HG03565 (cell line): ENCODE measurements around the gene AGPS.
"Not testable (repeated sequence)": the region's sequence is repeated elsewhere in the genome, so short reads cannot be mapped to it uniquely, and the experiment has no call there.

ENCODE experiments used
- ATAC-seq: cut with Tn5 transposase; IDR thresholded peaks from one replicate; pipeline ENCODE4 v1.9.1; 2021; ENCODE audit warnings: mild to moderate bottlenecking, moderate library complexity; ENCODE audit not compliant: unreplicated experiment

The AGPS gene

DNA sequence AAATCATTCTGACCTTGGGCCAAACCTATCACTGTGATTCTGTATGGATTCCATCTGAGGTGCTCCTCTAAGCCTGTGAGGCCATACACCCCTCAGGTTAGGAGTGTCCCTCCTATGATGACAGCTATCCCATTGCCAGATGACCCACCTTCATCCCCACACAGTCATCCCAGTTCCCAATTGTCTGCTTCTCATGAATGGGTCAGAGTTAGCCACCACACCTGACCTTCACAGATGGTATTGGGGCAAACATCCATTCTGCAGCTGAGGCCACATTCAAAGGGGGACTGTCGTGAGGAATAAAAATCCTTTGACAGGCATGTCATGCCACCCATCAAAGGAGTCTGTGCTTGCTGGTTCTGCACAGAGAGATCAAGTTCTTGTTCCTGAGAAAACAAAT, 155.2 kb downstream of the AGPS start:
- ATAC-seq, result no peak

DNA sequence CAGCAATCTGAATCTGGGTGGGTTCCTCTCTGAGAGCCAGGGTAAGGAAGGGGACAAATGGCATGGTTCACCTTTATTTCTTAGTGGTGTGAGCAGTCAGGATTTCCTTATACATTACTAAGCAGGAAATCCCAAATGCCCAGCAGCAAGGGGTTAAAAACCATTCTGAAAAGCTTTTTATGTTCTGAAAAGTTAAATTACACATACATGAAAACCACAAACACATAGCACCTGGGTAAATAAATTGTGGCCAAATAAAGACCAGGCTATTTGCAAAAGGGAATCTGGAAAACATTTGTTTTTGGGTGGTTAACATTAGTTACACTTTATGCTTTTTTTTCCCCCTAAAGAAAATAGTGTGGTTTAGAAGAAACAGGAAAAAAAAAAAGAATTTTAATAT, 156.1 kb downstream of the AGPS start:
- ATAC-seq, result no peak

DNA sequence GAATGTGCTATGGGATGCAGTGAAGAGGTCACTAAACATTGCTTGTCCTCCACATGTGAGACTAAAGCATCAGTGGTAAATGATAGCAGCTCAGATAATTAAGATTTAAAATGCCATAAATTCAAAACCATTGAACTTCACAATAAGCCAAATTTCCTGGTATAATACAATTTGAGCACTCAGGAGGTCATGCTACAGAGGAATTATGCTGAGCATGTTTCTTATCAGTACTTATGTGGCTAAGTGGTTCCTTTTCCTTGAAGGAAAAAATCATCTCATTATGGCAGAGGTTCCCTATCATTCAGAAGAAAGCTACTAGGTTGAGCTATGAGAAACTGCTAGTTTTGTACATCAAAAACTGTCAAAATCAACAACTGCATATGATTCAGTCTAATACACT, 156.6 kb downstream of the AGPS start:
- no peak for ATAC-seq

- no peak for ATAC-seq
These were observed 158.0 kb downstream of the AGPS start for GRCh38 chr2:177550264-177551200.

- ATAC-seq, result not testable (repeated sequence)
These were observed 158.8 kb downstream of the AGPS start for GRCh38 chr2:177551360-177551759.

GRCh38 chr2:177551989-177552421, 159.4 kb downstream of the AGPS start:
- ATAC-seq, result no peak

- ATAC-seq, result peak; percentile 85
These were observed 160.0 kb downstream of the AGPS start for GRCh38 chr2:177552422-177553175.

DNA sequence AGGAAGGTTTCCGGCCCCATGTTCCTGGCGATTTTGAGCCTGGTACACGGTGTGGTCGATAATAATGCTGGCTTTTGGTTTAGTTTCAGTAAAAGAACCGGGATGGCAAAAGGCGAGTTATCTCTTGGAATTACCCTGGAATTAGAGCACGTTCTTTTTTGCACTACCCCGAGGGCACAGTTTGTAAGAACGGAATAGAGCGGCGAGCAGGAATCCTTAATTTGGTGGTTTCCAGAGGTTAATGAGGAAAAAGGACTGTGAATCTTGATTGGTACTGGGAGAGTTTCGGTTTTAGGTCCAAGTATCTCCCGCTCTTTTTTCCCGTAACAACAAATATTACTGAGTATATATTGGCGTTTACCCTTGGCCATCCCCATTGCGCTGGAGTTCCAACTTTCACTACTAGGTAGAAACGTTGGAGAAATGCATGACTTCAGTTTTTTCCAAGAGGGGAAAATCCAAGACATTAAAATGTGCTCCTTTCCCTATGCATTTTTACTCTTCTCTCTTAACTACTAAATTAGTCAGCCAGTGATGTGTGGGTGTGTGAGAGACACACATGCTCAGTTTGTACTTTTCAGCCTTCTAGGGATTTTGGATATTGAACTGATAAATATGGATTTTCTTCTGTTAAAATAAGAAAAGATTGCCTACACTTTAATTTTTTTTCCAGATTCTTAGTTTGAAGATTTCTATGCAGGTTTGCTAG, 160.8 kb downstream of the AGPS start:
- ATAC-seq, result no peak

- ATAC-seq, result no peak
These were observed 161.8 kb downstream of the AGPS start for GRCh38 chr2:177554365-177554764.

- no peak for ATAC-seq
These were observed 163.6 kb downstream of the AGPS start for GRCh38 chr2:177556153-177556552.

- ATAC-seq, result no peak
These were observed 165.2 kb downstream of the AGPS start for GRCh38 chr2:177557794-177558193.

GRCh38 chr2:177559638-177560037, 167.1 kb downstream of the AGPS start:
- ATAC-seq, result no peak

DNA sequence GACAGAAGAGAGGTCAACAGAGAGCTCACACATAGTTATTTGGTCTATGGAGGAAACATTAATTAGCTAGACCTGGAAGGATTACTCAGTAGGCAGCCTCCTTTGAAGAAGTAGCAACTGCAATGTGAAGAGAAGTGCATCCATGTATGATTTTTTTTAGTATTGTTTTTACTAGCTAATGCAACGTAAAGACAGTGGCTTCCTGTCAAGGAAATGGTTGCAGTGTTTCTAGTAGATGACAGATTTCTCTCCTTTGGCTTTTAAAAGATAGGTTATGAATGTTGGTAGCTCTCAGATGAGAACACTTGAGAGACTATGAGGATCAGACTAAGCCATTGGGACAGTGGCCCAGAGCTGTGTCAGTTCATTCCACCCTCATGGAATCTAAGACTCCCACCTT, 175.8 kb downstream of the AGPS start:
- ATAC-seq, result peak; percentile 59

DNA sequence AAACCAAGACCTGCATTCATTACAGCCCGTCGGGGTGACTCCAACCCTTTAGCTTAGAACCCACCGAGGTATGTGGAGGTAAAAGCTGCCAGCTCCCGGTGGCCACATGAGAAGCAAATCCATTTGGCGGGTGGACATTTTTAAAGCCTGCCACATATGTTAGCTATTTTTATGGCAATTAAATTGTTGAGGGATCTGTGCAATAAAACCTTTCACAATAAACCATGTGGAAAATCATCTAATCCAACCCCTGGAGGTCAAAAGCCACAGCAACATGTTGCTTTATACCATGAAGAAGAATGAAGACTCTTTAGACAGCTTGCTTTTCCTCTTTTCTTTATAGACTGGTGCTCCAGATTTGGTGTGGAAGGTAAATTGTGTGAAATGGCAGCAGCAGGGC, 176.3 kb downstream of the AGPS start:
- no peak for ATAC-seq

- ATAC-seq, result no peak
These were observed 179.7 kb downstream of the AGPS start for GRCh38 chr2:177572236-177572671.

DNA sequence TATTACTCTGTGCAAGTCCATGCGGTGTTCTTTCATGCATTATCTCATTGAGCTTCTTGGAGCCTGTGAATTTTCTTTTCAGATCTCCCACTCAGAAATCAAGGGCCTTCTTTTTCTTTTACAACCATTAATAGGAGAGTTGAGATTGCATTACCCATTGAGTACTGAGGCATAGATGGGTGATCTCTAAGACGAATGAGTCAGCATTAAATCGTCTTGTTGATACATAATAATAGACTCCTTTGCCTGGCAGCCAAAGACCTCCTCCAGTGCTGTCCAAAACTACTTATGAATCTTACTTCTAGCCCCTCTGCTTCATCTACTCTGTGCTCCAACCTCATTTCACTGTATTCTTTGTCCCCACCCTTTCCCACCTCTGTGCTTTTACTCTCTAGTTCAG, 180.5 kb downstream of the AGPS start:
- no peak for ATAC-seq

GRCh38 chr2:177574356-177574755, 181.8 kb downstream of the AGPS start:
- ATAC-seq, result no peak

DNA sequence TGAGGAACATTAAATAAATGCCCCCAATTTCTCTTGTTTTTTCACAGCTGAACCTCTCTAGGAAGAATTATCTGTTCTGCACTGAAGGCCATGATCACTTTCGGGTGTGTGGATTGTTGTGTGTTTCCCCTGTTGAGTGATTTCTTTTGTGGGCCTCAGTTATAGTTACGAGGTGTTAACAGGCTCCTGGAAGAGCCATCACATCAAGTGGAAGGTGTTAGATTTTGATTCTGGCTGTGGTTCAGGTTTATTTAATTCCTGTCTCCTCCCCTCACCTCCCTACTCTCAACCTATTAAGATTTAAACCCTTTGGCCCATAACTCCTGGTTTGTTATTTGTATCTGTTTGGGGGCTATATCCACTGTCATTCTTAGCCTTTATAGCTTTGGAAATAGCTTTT, 182.8 kb downstream of the AGPS start:
- ATAC-seq, result no peak

DNA sequence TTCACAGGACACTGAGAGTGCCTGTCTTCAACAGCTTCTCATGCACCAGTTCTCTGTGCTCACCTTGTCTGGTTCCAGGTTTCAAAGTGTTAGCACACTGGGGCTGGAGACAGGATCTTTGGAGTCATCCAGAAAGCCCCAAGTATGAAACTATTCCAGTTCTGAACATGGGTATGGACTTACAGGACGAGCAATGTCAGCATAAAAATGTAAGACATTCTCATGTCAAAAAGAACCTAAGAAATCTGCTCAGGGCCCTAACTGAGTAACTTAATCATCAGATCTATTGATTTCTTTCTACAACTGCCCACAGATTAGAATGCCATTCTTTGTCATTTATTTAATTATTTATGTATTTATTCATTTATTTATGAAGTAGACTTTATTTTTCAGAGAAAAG, 184.5 kb downstream of the AGPS start:
- no peak for ATAC-seq

GRCh38 chr2:177578454-177578853, 185.9 kb downstream of the AGPS start:
- no peak for ATAC-seq

GRCh38 chr2:177579486-177580036, 187.0 kb downstream of the AGPS start:
- no peak for ATAC-seq
